GM20431 (cell line): Measurements from ENCODE around the gene ARHGAP45.
"Not testable (repeated sequence)": the region's sequence is repeated elsewhere in the genome, so short reads cannot be mapped to it uniquely, and the experiment has no call there.

Experiments used
- in situ Hi-C: fragments of 300-500 bp; cut with MseI, MboI; formaldehyde crosslinking; loops from one replicate; pipeline ENCODE4 v1.15.0; 2020; ENCODE audit warnings: low sequenced_read_pairs; ENCODE audit not compliant: unreplicated experiment

The ARHGAP45 gene

DNA sequence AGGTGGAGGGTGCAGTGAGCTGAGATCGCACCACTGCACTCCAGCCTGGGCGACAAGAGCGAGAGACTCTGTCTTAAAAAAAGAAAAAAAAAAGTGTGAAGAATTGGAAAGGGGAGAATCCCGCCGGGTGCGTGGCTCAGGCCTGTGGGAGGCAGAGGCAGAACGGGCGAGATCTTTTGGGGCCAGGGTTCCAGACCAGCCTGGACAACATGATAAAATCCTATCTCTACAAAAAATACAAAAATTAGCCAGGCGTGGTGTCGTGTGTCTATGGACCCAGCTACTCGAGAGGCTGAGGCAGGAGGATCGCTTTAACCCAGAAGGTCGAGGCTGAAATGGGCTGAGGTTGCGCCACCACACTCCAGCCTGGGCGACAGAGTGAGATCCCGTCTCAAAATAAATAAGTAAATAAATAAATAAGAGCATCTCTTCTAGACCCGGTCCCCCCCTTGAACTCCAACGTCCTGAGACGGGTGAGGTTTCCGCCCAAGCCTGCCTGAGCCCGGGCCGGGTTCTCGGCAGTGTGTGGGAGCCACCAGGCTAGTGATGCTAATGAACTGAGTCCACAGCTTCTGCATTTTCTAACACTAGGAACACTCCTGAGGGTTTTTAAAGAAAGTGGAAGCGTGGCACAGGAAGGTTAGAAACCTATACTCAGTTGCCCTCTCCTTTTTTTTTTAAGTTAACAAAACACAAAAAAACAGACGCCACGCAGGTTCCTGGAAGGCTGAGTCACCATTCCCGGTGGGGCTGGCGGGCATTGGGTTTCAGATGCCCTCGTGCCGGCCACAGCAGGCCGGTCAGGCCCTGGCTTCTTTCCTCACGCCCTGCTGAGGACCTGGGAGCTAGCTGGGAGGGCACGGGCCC, 58.9 kb downstream of the ARHGAP45 start:
- in situ Hi-C loops, result no loop called here

- in situ Hi-C loops, result no loop called here
Observed at GRCh38 chr19:1126984-1127760, 60.2 kb downstream of the ARHGAP45 start.

GRCh38 chr19:1128106-1128505, 61.1 kb downstream of the ARHGAP45 start:
- in situ Hi-C loops, result no loop called here

DNA sequence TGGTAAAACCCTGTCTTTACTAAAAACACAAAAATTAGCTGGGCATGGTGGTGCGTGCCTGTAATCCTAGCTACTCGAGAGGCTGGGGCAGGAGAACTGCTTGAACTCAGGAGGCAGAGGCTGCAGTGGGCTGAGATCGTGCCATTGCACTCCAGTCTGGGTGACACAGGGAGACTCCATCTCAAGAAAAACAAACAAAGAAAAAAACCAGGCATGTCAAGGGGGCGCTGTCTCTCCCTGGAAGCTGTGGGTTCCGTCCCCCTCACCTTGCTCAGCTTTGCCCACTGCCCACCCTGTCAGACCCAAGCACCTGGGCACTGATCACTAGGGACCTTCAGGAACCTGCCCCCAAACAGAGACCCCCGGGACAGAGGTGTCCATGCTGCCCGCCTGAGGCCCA, 62.1 kb downstream of the ARHGAP45 start:
- in situ Hi-C loops, result not testable (repeated sequence)

- in situ Hi-C loops, result no loop called here
Observed at GRCh38 chr19:1129535-1129934, 62.6 kb downstream of the ARHGAP45 start.

- in situ Hi-C loops, result no loop called here
Observed at GRCh38 chr19:1130771-1131717, 64.1 kb downstream of the ARHGAP45 start.

DNA sequence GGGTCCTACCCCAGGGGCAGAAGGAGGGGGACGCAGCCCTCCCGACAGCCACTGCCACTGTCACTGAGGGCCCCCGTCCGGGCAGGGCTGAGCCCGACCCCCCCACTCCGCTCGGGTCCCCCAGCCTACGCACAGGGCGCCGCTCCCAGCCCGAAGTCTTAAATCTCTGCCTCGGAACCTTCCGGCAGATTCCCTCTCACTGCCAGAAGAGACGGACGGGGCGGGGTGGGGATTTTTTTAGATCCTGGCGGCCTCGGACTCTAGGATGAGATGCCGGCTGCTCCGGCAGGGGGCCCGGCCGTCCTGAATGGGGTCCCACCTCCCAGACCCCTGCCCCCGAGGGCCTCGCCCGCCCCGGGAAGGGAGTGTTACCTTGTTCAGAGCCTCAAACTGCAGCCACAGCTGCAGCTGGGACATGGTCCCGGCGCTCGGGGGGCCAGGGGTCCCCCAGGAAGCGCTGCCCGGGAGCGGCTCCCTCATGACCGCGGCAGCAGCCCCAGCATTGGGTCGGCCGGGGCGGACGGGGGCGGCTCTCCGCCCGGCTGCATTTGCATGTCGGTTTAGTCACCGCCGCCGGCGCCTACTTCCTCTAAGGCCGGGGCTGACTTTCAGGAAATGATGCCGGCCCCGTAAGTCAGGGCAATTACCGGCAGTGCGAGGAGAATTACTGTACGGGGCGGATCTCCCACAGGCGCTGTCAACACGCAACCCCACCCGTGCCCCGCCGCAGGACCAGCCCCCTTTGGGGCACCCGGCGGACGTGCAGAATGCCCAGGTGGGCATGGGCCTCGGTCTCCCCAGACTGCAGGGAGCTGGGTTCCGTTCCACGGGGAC, 65.0 kb downstream of the ARHGAP45 start:
- in situ Hi-C loops, result no loop called here

GRCh38 chr19:1132552-1133383, 65.8 kb downstream of the ARHGAP45 start:
- in situ Hi-C loops, result no loop called here

GRCh38 chr19:1133471-1133929, 66.5 kb downstream of the ARHGAP45 start:
- in situ Hi-C loops, result no loop called here

DNA sequence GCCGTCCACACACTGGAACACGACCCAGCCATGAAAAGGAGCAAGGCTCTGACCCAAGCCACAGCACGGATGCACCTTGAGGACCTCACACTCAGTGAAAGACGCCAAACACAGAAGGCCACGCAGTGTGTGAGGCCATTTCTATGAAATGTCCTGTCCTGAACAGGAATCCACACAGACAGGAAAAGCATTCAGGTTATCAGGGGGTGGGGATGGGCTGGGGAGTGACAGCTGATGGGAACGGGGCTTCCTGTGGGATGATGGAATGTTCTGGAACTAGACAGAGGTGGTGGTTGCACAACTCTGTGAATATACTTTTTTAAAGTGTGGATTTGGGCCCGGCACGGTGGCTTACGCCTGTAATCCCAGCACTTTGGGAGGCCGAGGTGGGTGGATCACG, 67.5 kb downstream of the ARHGAP45 start:
- in situ Hi-C loops, result no loop called here

DNA sequence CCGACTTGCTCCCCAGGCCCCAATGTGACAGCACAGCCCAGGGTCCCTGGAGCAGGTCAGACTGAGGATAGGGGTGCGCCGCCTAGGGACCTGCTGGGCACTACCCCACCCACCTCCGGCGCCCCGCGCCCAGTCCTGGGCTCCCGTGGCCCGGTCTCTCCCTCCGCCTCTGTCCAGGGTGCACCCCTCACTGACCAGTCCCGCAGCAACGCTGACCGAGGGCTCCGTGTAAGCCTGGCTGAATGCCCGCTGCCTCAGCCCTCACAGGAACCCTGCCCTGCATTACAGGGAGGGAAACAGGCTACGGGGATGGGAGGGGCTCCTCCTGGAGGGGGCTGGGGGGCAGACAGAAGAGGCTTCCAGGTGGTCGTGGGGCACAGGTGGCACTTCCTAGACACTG, 68.5 kb downstream of the ARHGAP45 start:
- in situ Hi-C loops, result no loop called here

GRCh38 chr19:1136201-1136600, 69.2 kb downstream of the ARHGAP45 start:
- in situ Hi-C loops, result no loop called here
